ENCODE results near the gene MCUB.

The MCUB gene

DNA sequence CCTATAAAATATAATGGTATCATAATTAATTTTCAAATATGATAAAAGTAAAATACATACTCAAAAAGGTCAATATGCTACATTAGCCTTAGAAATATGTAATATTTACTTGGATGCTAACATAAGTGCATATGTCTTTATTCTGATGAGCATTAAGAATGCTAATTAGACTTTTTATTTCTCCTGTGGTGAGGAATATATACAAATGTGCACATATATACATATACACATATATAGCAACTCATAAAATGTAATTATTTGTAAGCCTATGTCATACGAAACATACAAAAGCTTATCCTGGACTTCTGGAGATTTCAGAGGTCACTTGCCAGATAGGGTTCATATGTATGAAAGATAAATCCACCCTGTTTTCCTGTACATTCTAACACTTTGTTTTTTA lies 158.7 kb downstream of the MCUB start:
- H3K79me2 ChIP-seq (ENCODE audit: control insufficient read depth, insufficient read depth, low read length, poor library complexity), result no peaks in the 10 kb centered on the region
- no peak overlapping the region for H2BK12ac ChIP-seq (ENCODE audit: low read length)
- no peak overlapping the region for H3K14ac ChIP-seq (ENCODE audit: low read length)
- H3K4ac ChIP-seq (ENCODE audit: low read depth, low read length), result no peak overlapping the region
- no peak overlapping the region for H2BK120ac ChIP-seq (ENCODE audit: insufficient read depth, low read length, poor library complexity)
- H3K27ac ChIP-seq (ENCODE audit: low read depth, low read length), result no peak overlapping the region
- no peak overlapping the region for H4K91ac ChIP-seq (ENCODE audit: low read depth, low read length)
- H2AFZ ChIP-seq (ENCODE audit: insufficient read depth, low read length, poor library complexity), result no peak overlapping the region
- no peak overlapping the region for H3K4me3 ChIP-seq (ENCODE audit: low read depth, low read length)
- H3K9me3 ChIP-seq (ENCODE audit: insufficient read depth, low read depth, low read length), result no peaks in the 10 kb centered on the region
- H3K4me1 ChIP-seq (ENCODE audit: control insufficient read depth in 1 of 2, insufficient read depth in 2 of 2, low read length in 2 of 2), result no peaks in the 10 kb centered on the region
- H4K8ac ChIP-seq (ENCODE audit: low read depth, low read length), result no peak overlapping the region
- WGBS (ENCODE audit: extremely low coverage, insufficient coverage, insufficient read length), result no CpG with 5 or more reads among the region's 1 CpG
- H3K9ac ChIP-seq (ENCODE audit: low read length), result no peak overlapping the region
- H3K79me1 ChIP-seq (ENCODE audit: low read length), result no peaks in the 10 kb centered on the region
- no peak overlapping the region for H2AK5ac ChIP-seq (ENCODE audit: low read length)
- no peak overlapping the region for H4K12ac ChIP-seq (ENCODE audit: low read depth, low read length)
- DNase-seq, result no peak
- H3K27me3 ChIP-seq (ENCODE audit: insufficient read depth, low read length), result no peaks in the 10 kb centered on the region
- H3K18ac ChIP-seq (ENCODE audit: low read length), result no peak overlapping the region
- H3K4me2 ChIP-seq (ENCODE audit: low read length), result no peak overlapping the region
- no peak overlapping the region for H3K23ac ChIP-seq (ENCODE audit: low read length)
- H2BK5ac ChIP-seq (ENCODE audit: low read depth, low read length, poor library complexity), result no peak overlapping the region
- H3K36me3 ChIP-seq (ENCODE audit: control insufficient read depth in 1 of 2, insufficient read depth in 2 of 2, low read length in 2 of 2), result peaks cover 0 to 3% of the 10 kb centered on the region in 2 experiments

DNA sequence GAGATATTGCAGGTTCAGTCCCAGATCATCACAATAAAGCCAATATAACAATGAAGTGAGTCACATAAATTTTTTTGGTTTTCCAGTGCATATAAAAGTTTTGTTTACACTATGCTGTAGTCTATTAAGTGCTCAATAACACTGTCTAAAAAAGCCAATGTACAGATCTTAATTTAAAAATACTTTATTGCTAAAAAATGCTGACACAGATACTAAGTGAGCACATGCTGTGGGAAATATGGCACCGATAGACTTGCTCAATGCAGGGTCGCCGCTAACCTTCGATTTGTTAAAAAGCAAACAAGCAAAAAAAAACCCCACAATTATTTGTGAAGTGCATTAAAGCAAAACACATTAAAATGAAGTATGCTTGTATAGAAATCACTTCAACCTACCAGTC lies 159.6 kb downstream of the MCUB start:
- H3K79me2 ChIP-seq (ENCODE audit: control insufficient read depth, insufficient read depth, low read length, poor library complexity), result no peaks in the 10 kb centered on the region
- H4K91ac ChIP-seq (ENCODE audit: low read depth, low read length), result no peak overlapping the region
- no peak overlapping the region for H3K18ac ChIP-seq (ENCODE audit: low read length)
- no peak overlapping the region for H4K8ac ChIP-seq (ENCODE audit: low read depth, low read length)
- no peak overlapping the region for H3K4ac ChIP-seq (ENCODE audit: low read depth, low read length)
- H2BK5ac ChIP-seq (ENCODE audit: low read depth, low read length, poor library complexity), result no peak overlapping the region
- no peaks in the 10 kb centered on the region for H3K4me1 ChIP-seq (ENCODE audit: control insufficient read depth in 1 of 2, insufficient read depth in 2 of 2, low read length in 2 of 2)
- H3K27me3 ChIP-seq (ENCODE audit: insufficient read depth, low read length), result no peaks in the 10 kb centered on the region
- peaks cover 0 to 3% of the 10 kb centered on the region in 2 experiments for H3K36me3 ChIP-seq (ENCODE audit: control insufficient read depth in 1 of 2, insufficient read depth in 2 of 2, low read length in 2 of 2)
- H3K9me3 ChIP-seq (ENCODE audit: insufficient read depth, low read depth, low read length), result no peaks in the 10 kb centered on the region
- H3K4me3 ChIP-seq (ENCODE audit: low read depth, low read length), result no peak overlapping the region
- no peak for DNase-seq
- no peak overlapping the region for H3K23ac ChIP-seq (ENCODE audit: low read length)
- no peak overlapping the region for H3K4me2 ChIP-seq (ENCODE audit: low read length)
- H3K27ac ChIP-seq (ENCODE audit: low read depth, low read length), result no peak overlapping the region
- H2AK5ac ChIP-seq (ENCODE audit: low read length), result no peak overlapping the region
- no peak overlapping the region for H2AFZ ChIP-seq (ENCODE audit: insufficient read depth, low read length, poor library complexity)
- H3K9ac ChIP-seq (ENCODE audit: low read length), result no peak overlapping the region
- no peak overlapping the region for H4K12ac ChIP-seq (ENCODE audit: low read depth, low read length)
- no peak overlapping the region for H2BK120ac ChIP-seq (ENCODE audit: insufficient read depth, low read length, poor library complexity)
- H3K79me1 ChIP-seq (ENCODE audit: low read length), result no peaks in the 10 kb centered on the region
- H2BK12ac ChIP-seq (ENCODE audit: low read length), result no peak overlapping the region
- no CpG with 5 or more reads among the region's 4 CpGs for WGBS (ENCODE audit: extremely low coverage, insufficient coverage, insufficient read length)
- no peak overlapping the region for H3K14ac ChIP-seq (ENCODE audit: low read length)

DNA sequence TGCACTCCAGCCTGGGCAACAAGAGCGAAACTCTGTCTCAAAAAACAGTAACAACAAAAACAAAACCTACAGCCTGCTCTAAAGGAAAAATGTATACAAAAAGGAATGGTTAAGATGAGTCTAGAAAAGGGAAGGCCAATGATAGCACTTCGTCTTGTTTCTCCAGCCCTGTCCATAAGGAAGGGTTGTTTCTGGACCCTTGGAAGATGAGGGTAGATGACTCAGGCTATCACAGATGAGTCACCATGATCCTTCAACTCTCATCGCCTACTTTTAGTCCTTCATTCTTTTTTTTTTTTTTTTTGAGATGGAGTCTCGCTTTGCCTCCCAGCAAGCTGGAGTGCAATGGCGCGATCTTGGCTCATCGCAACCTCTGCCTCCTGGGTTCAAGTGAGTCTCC lies 161.0 kb downstream of the MCUB start:
- no peak overlapping the region for H3K27ac ChIP-seq (ENCODE audit: low read depth, low read length)
- H2BK120ac ChIP-seq (ENCODE audit: insufficient read depth, low read length, poor library complexity), result no peak overlapping the region
- peak; percentile 64 to 78 for DNase-seq
- H3K79me2 ChIP-seq (ENCODE audit: control insufficient read depth, insufficient read depth, low read length, poor library complexity), result no peaks in the 10 kb centered on the region
- H2AFZ ChIP-seq (ENCODE audit: insufficient read depth, low read length, poor library complexity), result no peak overlapping the region
- H4K12ac ChIP-seq (ENCODE audit: low read depth, low read length), result no peak overlapping the region
- no peak overlapping the region for H3K14ac ChIP-seq (ENCODE audit: low read length)
- no peak overlapping the region for H3K18ac ChIP-seq (ENCODE audit: low read length)
- H3K23ac ChIP-seq (ENCODE audit: low read length), result no peak overlapping the region
- H3K9me3 ChIP-seq (ENCODE audit: insufficient read depth, low read depth, low read length), result no peaks in the 10 kb centered on the region
- H3K27me3 ChIP-seq (ENCODE audit: insufficient read depth, low read length), result no peaks in the 10 kb centered on the region
- no peak overlapping the region for H3K4me2 ChIP-seq (ENCODE audit: low read length)
- H3K79me1 ChIP-seq (ENCODE audit: low read length), result no peaks in the 10 kb centered on the region
- H2BK12ac ChIP-seq (ENCODE audit: low read length), result no peak overlapping the region
- no peak overlapping the region for H3K4ac ChIP-seq (ENCODE audit: low read depth, low read length)
- H3K36me3 ChIP-seq (ENCODE audit: control insufficient read depth in 1 of 2, insufficient read depth in 2 of 2, low read length in 2 of 2), result no peaks in the 10 kb centered on the region
- no peak overlapping the region for H4K91ac ChIP-seq (ENCODE audit: low read depth, low read length)
- WGBS (ENCODE audit: extremely low coverage, insufficient coverage, insufficient read length), result no CpG with 5 or more reads among the region's 7 CpGs
- no peak overlapping the region for H2AK5ac ChIP-seq (ENCODE audit: low read length)
- H3K9ac ChIP-seq (ENCODE audit: low read length), result no peak overlapping the region
- H4K8ac ChIP-seq (ENCODE audit: low read depth, low read length), result no peak overlapping the region
- no peak overlapping the region for H3K4me3 ChIP-seq (ENCODE audit: low read depth, low read length)
- H2BK5ac ChIP-seq (ENCODE audit: low read depth, low read length, poor library complexity), result no peak overlapping the region
- H3K4me1 ChIP-seq (ENCODE audit: control insufficient read depth in 1 of 2, insufficient read depth in 2 of 2, low read length in 2 of 2), result no peaks in the 10 kb centered on the region

DNA sequence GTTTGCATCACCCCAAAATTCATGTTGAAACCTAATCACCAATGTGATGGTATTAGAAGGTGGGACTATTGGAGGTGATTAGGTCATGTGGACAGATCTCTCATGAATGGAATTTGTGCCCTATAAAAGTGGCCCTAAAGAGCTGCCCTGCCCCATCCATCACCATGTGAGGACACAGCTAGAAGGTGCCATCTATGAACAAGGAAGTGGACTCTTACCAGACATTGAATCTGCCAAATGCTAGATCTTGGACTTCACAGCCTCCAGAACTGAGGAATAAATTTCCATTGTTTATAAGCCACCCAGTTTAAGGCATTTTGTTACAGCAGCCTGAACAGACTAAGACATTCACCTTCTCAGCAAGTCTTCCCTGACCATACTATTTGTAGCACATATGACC lies 162.3 kb downstream of the MCUB start:
- no peak overlapping the region for H3K23ac ChIP-seq (ENCODE audit: low read length)
- H3K4me3 ChIP-seq (ENCODE audit: low read depth, low read length), result no peak overlapping the region
- H2AFZ ChIP-seq (ENCODE audit: insufficient read depth, low read length, poor library complexity), result no peak overlapping the region
- no peak overlapping the region for H4K8ac ChIP-seq (ENCODE audit: low read depth, low read length)
- H3K79me2 ChIP-seq (ENCODE audit: control insufficient read depth, insufficient read depth, low read length, poor library complexity), result no peaks in the 10 kb centered on the region
- H2BK5ac ChIP-seq (ENCODE audit: low read depth, low read length, poor library complexity), result no peak overlapping the region
- no peak overlapping the region for H4K91ac ChIP-seq (ENCODE audit: low read depth, low read length)
- no peak overlapping the region for H3K27ac ChIP-seq (ENCODE audit: low read depth, low read length)
- no peak overlapping the region for H4K12ac ChIP-seq (ENCODE audit: low read depth, low read length)
- H3K36me3 ChIP-seq (ENCODE audit: control insufficient read depth in 1 of 2, insufficient read depth in 2 of 2, low read length in 2 of 2), result no peaks in the 10 kb centered on the region
- H2BK120ac ChIP-seq (ENCODE audit: insufficient read depth, low read length, poor library complexity), result no peak overlapping the region
- H3K9ac ChIP-seq (ENCODE audit: low read length), result no peak overlapping the region
- H2AK5ac ChIP-seq (ENCODE audit: low read length), result no peak overlapping the region
- no peaks in the 10 kb centered on the region for H3K4me1 ChIP-seq (ENCODE audit: control insufficient read depth in 1 of 2, insufficient read depth in 2 of 2, low read length in 2 of 2)
- H3K79me1 ChIP-seq (ENCODE audit: low read length), result no peaks in the 10 kb centered on the region
- no peaks in the 10 kb centered on the region for H3K9me3 ChIP-seq (ENCODE audit: insufficient read depth, low read depth, low read length)
- no peaks in the 10 kb centered on the region for H3K27me3 ChIP-seq (ENCODE audit: insufficient read depth, low read length)
- H3K4ac ChIP-seq (ENCODE audit: low read depth, low read length), result no peak overlapping the region
- DNase-seq, result no peak
- no peak overlapping the region for H3K18ac ChIP-seq (ENCODE audit: low read length)
- no peak overlapping the region for H2BK12ac ChIP-seq (ENCODE audit: low read length)
- no peak overlapping the region for H3K14ac ChIP-seq (ENCODE audit: low read length)
- no peak overlapping the region for H3K4me2 ChIP-seq (ENCODE audit: low read length)

All from trophoblast cell (in vitro differentiated cells and primary cell).